Fibroblast of lung (primary cell): ENCODE data around the gene PRKCH.

Source experiments
- EZH2 ChIP-seq: IDR thresholded peaks from 2 replicates; pipeline ENCODE4 v1.5.1; 2012; ENCODE audit warnings: low read length, control low read depth, mild to moderate bottlenecking; ENCODE audit errors: missing control alignments
- TF ChIP-seq, protein P1 (sequence below), 2 donors: IDR thresholded peaks in 1 of 2; conservative IDR thresholded peaks in 1 of 2; 1 replicate in 1 of 2; 2 replicates in 1 of 2; pipeline ENCODE4 v1.5.1; 2011 to 2012; ENCODE audit warnings: low read length in 2 of 2, control low read depth in 1 of 2, inconsistent platforms in 1 of 2, low read depth in 1 of 2, mild to moderate bottlenecking in 1 of 2

DNA sequence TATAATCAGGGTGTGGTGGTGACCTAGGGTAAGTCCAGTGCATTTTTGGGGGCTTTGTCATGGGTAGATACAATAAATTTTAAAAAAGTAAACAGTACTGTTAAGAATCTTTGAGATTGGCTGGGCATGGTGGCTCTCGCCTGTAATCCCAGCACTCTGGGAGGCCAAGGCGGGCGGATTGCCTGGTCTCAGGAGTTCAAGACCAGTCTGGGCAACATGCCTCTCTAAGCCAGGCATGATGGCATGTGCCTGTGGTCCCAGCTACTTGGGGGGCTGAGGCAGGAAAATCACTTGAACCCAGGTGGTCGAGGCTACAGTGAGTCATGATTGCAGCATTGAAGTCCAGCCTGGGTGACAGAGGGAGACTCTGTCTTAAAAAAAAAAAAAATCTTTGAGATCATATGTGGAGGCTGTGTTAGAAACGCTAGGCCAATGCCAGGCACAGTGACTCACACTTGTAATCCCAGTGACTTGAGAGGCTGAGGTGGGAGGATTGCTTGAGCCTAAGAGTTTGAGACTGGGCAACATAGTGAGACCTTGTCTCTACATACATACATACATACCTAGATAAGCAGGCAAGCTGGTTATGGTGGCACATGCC is 67.7 kb downstream of the PRKCH start:
- TF ChIP-seq, protein P1, sequence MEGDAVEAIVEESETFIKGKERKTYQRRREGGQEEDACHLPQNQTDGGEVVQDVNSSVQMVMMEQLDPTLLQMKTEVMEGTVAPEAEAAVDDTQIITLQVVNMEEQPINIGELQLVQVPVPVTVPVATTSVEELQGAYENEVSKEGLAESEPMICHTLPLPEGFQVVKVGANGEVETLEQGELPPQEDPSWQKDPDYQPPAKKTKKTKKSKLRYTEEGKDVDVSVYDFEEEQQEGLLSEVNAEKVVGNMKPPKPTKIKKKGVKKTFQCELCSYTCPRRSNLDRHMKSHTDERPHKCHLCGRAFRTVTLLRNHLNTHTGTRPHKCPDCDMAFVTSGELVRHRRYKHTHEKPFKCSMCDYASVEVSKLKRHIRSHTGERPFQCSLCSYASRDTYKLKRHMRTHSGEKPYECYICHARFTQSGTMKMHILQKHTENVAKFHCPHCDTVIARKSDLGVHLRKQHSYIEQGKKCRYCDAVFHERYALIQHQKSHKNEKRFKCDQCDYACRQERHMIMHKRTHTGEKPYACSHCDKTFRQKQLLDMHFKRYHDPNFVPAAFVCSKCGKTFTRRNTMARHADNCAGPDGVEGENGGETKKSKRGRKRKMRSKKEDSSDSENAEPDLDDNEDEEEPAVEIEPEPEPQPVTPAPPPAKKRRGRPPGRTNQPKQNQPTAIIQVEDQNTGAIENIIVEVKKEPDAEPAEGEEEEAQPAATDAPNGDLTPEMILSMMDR (conservative IDR thresholded peaks at IDR 0.05 in 1 of 2, IDR thresholded peaks at IDR 0.05 in 1 of 2; ENCODE audit: low read depth in 1 of 2, low read length in 2 of 2): no peak
- TF ChIP-seq EZH2: no peak
